ENCODE data around the gene KCNJ11. TPM values are rescaled to one million over a fixed set of nuclear protein-coding genes. Genes with fewer than 3 reads are reported as not detected.
A peak's percentile ranks its signal among the peaks of the same experiment; 100 is the strongest.

Gene KCNJ11
- total and polyA plus RNA-seq, 2 experiments from 2014 or later, result 0.31 to 10.5 TPM

DNA sequence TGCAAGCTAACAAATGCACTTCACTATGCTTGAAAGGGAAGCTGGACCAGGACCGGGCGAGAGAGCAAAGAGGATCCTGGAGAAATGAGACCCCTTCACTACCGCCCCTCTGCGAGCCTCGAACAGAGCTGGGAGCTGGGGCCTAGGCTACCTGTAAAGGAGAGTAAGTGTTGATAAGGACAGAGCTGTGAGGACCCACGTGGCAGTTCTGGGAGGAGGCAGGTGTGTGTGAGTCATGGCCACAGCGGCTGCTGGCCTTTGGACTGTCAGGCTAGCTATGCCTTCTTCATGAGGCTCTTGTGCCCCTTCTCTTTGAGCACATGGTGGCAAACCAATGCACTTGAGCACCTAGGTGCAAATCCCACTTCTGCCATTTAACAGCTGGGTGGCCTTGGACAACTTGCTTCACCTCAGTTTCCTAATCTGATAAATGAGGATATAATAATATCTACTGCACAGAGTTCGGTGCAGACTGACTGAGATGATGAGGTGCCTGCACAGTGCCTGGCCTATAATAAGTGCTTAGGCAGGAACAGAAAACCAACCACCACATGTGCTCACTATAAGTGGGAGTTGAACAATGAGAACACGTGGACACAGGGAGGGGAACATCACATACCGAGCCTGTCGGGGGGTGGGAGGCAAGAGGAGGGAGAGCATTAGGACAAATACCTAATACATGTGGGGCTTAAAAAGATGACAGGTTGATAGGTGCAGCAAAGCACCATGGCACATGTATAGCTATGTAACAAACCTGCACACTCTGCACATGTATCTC is 35.3 kb upstream of the KCNJ11 start:
- TF ChIP-seq EZH2 (IDR thresholded peaks at IDR 0.05; ENCODE audit: borderline replicate concordance), result no peak
- TF ChIP-seq EZH2phosphoT487 (IDR thresholded peaks at IDR 0.05; ENCODE audit: low read depth, severe bottlenecking, unreplicated experiment), result no peak
- TF ChIP-seq, protein P1, sequence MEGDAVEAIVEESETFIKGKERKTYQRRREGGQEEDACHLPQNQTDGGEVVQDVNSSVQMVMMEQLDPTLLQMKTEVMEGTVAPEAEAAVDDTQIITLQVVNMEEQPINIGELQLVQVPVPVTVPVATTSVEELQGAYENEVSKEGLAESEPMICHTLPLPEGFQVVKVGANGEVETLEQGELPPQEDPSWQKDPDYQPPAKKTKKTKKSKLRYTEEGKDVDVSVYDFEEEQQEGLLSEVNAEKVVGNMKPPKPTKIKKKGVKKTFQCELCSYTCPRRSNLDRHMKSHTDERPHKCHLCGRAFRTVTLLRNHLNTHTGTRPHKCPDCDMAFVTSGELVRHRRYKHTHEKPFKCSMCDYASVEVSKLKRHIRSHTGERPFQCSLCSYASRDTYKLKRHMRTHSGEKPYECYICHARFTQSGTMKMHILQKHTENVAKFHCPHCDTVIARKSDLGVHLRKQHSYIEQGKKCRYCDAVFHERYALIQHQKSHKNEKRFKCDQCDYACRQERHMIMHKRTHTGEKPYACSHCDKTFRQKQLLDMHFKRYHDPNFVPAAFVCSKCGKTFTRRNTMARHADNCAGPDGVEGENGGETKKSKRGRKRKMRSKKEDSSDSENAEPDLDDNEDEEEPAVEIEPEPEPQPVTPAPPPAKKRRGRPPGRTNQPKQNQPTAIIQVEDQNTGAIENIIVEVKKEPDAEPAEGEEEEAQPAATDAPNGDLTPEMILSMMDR (IDR thresholded peaks at IDR 0.05; ENCODE audit: poor library complexity), result no peak
- WGBS (ENCODE audit: low lambda C conversion rate, missing lambda C conversion rate), result 71% methylated on average over 9 of the region's 11 CpGs
- H3K9me2 ChIP-seq (replicated peaks; ENCODE audit: insufficient read depth), result no peaks in the 10 kb centered on the region
- H4K20me1 ChIP-seq (ENCODE audit: insufficient read depth, poor library complexity, severe bottlenecking), result no peaks in the 10 kb centered on the region
- H3K9me3 ChIP-seq (ENCODE audit: low read depth), result no peaks in the 10 kb centered on the region
- H3K79me2 ChIP-seq, result no peaks in the 10 kb centered on the region
- H3K4me1 ChIP-seq (ENCODE audit: insufficient read depth), result no peaks in the 10 kb centered on the region
- H3K27me3 ChIP-seq, result peaks cover 17% of the 10 kb centered on the region
- no peak overlapping the region for H3K4me3 ChIP-seq
- H2AFZ ChIP-seq, result no peak overlapping the region
- no peak overlapping the region for H3K4me2 ChIP-seq
- H3K36me3 ChIP-seq (replicated peaks; ENCODE audit: insufficient read depth, low read depth), result no peaks in the 10 kb centered on the region
- DNase-seq (ENCODE audit: low spot score), result peak; percentile 80
- H3K27ac ChIP-seq, result peak overlapping the region; percentile 72

DNA sequence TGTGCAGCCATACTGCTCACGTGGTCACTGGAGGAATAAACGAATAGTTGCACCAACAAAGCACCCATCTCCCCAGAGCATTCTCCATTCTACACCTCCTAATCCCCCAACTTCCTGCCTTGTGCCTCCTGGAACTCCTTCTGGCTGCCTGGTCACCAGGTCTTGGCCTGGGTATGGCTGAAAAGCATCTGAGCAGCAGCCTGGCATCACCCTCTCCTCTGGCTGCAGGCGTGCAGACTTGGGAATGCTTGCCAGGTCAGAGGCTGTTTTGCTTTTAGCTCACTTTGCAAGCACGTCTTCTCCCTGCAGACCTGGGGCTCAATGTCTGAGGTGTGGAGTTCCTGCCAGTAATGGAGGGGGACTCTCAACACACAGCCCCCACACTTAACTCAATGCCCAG is 33.3 kb upstream of the KCNJ11 start:
- H3K4me1 ChIP-seq (ENCODE audit: insufficient read depth), result no peaks in the 10 kb centered on the region
- no peak for TF ChIP-seq EZH2 (IDR thresholded peaks at IDR 0.05; ENCODE audit: borderline replicate concordance)
- TF ChIP-seq, protein P1 (IDR thresholded peaks at IDR 0.05; ENCODE audit: poor library complexity), result no peak
- no peak for TF ChIP-seq EZH2phosphoT487 (IDR thresholded peaks at IDR 0.05; ENCODE audit: low read depth, severe bottlenecking, unreplicated experiment)
- no peaks in the 10 kb centered on the region for H4K20me1 ChIP-seq (ENCODE audit: insufficient read depth, poor library complexity, severe bottlenecking)
- H3K27ac ChIP-seq, result no peak overlapping the region
- H3K27me3 ChIP-seq, result peaks cover 23% of the 10 kb centered on the region
- 54% methylated on average over 4 of the region's 4 CpGs for WGBS (ENCODE audit: low lambda C conversion rate, missing lambda C conversion rate)
- no peak overlapping the region for H2AFZ ChIP-seq
- H3K9me3 ChIP-seq (ENCODE audit: low read depth), result no peaks in the 10 kb centered on the region
- no peaks in the 10 kb centered on the region for H3K9me2 ChIP-seq (replicated peaks; ENCODE audit: insufficient read depth)
- no peaks in the 10 kb centered on the region for H3K36me3 ChIP-seq (replicated peaks; ENCODE audit: insufficient read depth, low read depth)
- DNase-seq (ENCODE audit: low spot score), result no peak
- H3K4me2 ChIP-seq, result no peak overlapping the region
- no peaks in the 10 kb centered on the region for H3K79me2 ChIP-seq
- no peak overlapping the region for H3K4me3 ChIP-seq

DNA sequence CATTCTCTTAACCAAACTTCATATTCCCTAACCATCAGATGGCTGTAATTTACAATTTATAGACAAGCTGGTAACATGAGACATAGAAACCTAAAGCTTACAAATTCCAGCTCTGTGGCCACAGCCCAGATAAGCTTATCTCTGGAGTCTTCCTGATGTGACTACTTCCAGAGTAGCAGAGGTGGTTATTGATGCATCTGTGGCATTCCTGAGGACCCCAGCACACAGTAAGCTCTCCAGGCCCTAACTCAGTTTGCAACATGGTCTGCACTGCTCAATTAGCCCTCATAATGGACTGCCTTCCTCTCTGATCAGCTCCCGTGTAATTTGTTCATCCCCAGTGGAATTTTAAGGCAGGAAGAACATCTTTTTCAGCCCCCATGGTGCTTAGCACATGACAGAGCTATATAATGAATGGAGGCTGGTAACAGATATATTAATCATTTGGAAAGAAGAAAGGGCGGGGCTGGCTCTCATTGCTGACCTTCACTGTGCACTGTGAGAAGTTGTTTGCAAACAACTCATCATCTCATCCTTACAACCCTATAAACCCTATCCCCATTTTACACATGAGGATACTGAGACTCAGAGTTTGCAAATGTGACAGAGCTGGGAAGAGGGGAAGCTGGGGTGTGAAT is 30.1 kb upstream of the KCNJ11 start:
- Histone ChIP-seq H3K4me1 (ENCODE audit: insufficient read depth) (no peaks in the 10 kb centered on the region), H3K79me2 (no peaks in the 10 kb centered on the region), H3K9me3 (ENCODE audit: low read depth) (no peaks in the 10 kb centered on the region), H2AFZ (no peak overlapping the region), H3K27ac (no peak overlapping the region), H4K20me1 (ENCODE audit: insufficient read depth, poor library complexity, severe bottlenecking) (no peaks in the 10 kb centered on the region), H3K27me3 (peaks cover 24% of the 10 kb centered on the region), H3K9me2 (replicated peaks; ENCODE audit: insufficient read depth) (no peaks in the 10 kb centered on the region), H3K36me3 (replicated peaks; ENCODE audit: insufficient read depth, low read depth) (no peaks in the 10 kb centered on the region), H3K4me2 (no peak overlapping the region), H3K4me3 (no peak overlapping the region)
- 35% methylated on average over 2 of the region's 2 CpGs for WGBS (ENCODE audit: low lambda C conversion rate, missing lambda C conversion rate)
- no peak for TF ChIP-seq EZH2 (IDR thresholded peaks at IDR 0.05; ENCODE audit: borderline replicate concordance)
- TF ChIP-seq EZH2phosphoT487 (IDR thresholded peaks at IDR 0.05; ENCODE audit: low read depth, severe bottlenecking, unreplicated experiment), result no peak
- TF ChIP-seq, protein P1 (IDR thresholded peaks at IDR 0.05; ENCODE audit: poor library complexity), result no peak
- no peak for DNase-seq (ENCODE audit: low spot score)
